Neural progenitor cell (in vitro differentiated cells): ENCODE results near the gene ZP4. TPM values are rescaled to one million over a fixed set of nuclear protein-coding genes. Genes with fewer than 3 reads are reported as not detected.
A peak's percentile ranks its signal among the peaks of the same experiment; 100 is the strongest.

Experiments used
- DNase-seq: peaks from one replicate; pipeline ENCODE4 v3.0.0-alpha.2; 2016; ENCODE audit warnings: low spot score
- H2AFZ ChIP-seq: fragments of 200-600 bp; sonication (generic); replicated peaks from 2 replicates; pipeline ENCODE4 v1.6.1; 2016; ENCODE audit warnings: antibody characterized with exemption
- H3F3A ChIP-seq: fragments of 200-600 bp; sonication (generic); 2 replicates; pipeline ENCODE4 v1.6.1; 2016; ENCODE audit warnings: antibody characterized with exemption, low read depth
- H3K27ac ChIP-seq: fragments of 200-600 bp; sonication (generic); 2 replicates; pipeline ENCODE4 v1.5.1; 2016; ENCODE audit warnings: mild to moderate bottlenecking
- H3K27me3 ChIP-seq: fragments of 200-600 bp; sonication (generic); 2 replicates; pipeline ENCODE4 v1.6.1; 2016; ENCODE audit warnings: mild to moderate bottlenecking, moderate library complexity
- H3K36me3 ChIP-seq: fragments of 200-600 bp; sonication (generic); 2 replicates; pipeline ENCODE4 v1.5.1; 2016
- H3K4me1 ChIP-seq: fragments of 200-600 bp; sonication (generic); 2 replicates; pipeline ENCODE4 v1.6.1; 2016; ENCODE audit warnings: mixed run types
- H3K4me2 ChIP-seq: fragments of 200-600 bp; sonication (generic); 2 replicates; pipeline ENCODE4 v1.6.1; 2016
- H3K4me3 ChIP-seq: fragments of 200-600 bp; sonication (generic); 2 replicates; pipeline ENCODE4 v1.5.1; 2016
- H3K79me2 ChIP-seq: fragments of 200-600 bp; sonication (generic); 2 replicates; pipeline ENCODE4 v1.6.1; 2016; ENCODE audit warnings: low read depth
- H3K9ac ChIP-seq: fragments of 200-600 bp; sonication (generic); 2 replicates; pipeline ENCODE4 v1.6.1; 2016
- H3K9me3 ChIP-seq: fragments of 200-600 bp; sonication (generic); 2 replicates; pipeline ENCODE4 v1.5.1; 2016; ENCODE audit warnings: low read depth
- H4K20me1 ChIP-seq: fragments of 200-600 bp; sonication (generic); 2 replicates; pipeline ENCODE4 v1.6.1; 2016; ENCODE audit warnings: low read depth
- H3K27ac Mint-ChIP-seq: 3 replicates; pipeline ENCODE4 v1.8.0; 2021; ENCODE audit warnings: mixed read lengths
- H3K27me3 Mint-ChIP-seq: 2 replicates; pipeline ENCODE4 v1.8.0; 2022; ENCODE audit warnings: low read depth, mild to moderate bottlenecking, inconsistent platforms, moderate library complexity, mixed read lengths; ENCODE audit not compliant: insufficient read depth
- H3K36me3 Mint-ChIP-seq: 3 replicates; pipeline ENCODE4 v1.8.0; 2021; ENCODE audit warnings: mixed read lengths
- H3K4me1 Mint-ChIP-seq: 3 replicates; pipeline ENCODE4 v1.8.0; 2021; ENCODE audit warnings: mixed read lengths
- H3K4me3 Mint-ChIP-seq: 3 replicates; pipeline ENCODE4 v1.8.0; 2021; ENCODE audit warnings: mild to moderate bottlenecking, moderate library complexity, mixed read lengths
- H3K9me3 Mint-ChIP-seq: 3 replicates; pipeline ENCODE4 v1.8.0; 2020; ENCODE audit warnings: mixed read lengths
- CTCF ChIP-seq: fragments of 200-600 bp; sonication (generic); IDR thresholded peaks from 2 replicates; pipeline ENCODE4 v1.5.1; 2017; ENCODE audit warnings: antibody characterized with exemption, mild to moderate bottlenecking
- EZH2 ChIP-seq: fragments of 200-600 bp; sonication (generic); IDR thresholded peaks from 2 replicates; pipeline ENCODE4 v1.6.1; 2017; ENCODE audit warnings: antibody characterized with exemption, mild to moderate bottlenecking, moderate library complexity
- EZH2phosphoT487 ChIP-seq: fragments of 200-600 bp; sonication (generic); IDR thresholded peaks from 2 replicates; pipeline ENCODE4 v1.6.1; 2017; ENCODE audit warnings: antibody characterized with exemption
- total RNA-seq: library from RNA; depleted of rRNA; stranded (reverse); fragments of >200 nt; gene quantifications from 2 replicates; pipeline ENCODE4 v1.2.3, GENCODE V29; 2015; ENCODE audit warnings: low replicate concordance

Gene ZP4
- total RNA-seq, 1 donor from 2014 or later, result not detected

- no peak for TF ChIP-seq EZH2
- TF ChIP-seq EZH2phosphoT487, result no peak
- TF ChIP-seq CTCF, result no peak
- Histone ChIP-seq H3K27me3 (no peaks in the 10 kb centered on the region), H3K36me3 (no peaks in the 10 kb centered on the region), H3K4me2 (no peak overlapping the region), H3K4me3 (no peak overlapping the region), H3K79me2 (no peaks in the 10 kb centered on the region), H3K9me3 (no peaks in the 10 kb centered on the region), H3K27ac (no peak overlapping the region), H2AFZ (no peak overlapping the region), H3K9ac (no peak overlapping the region), H3K4me1 (peaks cover 6% of the 10 kb centered on the region), H4K20me1 (no peaks in the 10 kb centered on the region), H3F3A (no peaks in the 10 kb centered on the region)
- no peak overlapping the region for H3K4me3 Mint-ChIP-seq
- no peak overlapping the region for H3K27ac Mint-ChIP-seq
- peaks cover 3% of the 10 kb centered on the region for H3K9me3 Mint-ChIP-seq
- no peak for DNase-seq
- H3K36me3 Mint-ChIP-seq, result no peaks in the 10 kb centered on the region
- H3K4me1 Mint-ChIP-seq, result peaks cover 7% of the 10 kb centered on the region
- no peaks in the 10 kb centered on the region for H3K27me3 Mint-ChIP-seq
Measured at GRCh38 chr1:237903961-237904360, 13.2 kb upstream of the ZP4 start.

- Mint-ChIP-seq H3K27me3 (no peaks in the 10 kb centered on the region), H3K4me3 (no peak overlapping the region), H3K9me3 (peaks cover 2% of the 10 kb centered on the region), H3K27ac (no peak overlapping the region), H3K4me1 (peaks cover 13% of the 10 kb centered on the region), H3K36me3 (no peaks in the 10 kb centered on the region)
- Histone ChIP-seq H3K27ac (no peak overlapping the region), H3K36me3 (no peaks in the 10 kb centered on the region), H3K4me2 (no peak overlapping the region), H3K9me3 (no peaks in the 10 kb centered on the region), H3K4me1 (peaks cover 6% of the 10 kb centered on the region), H3K27me3 (no peaks in the 10 kb centered on the region), H3K9ac (no peak overlapping the region), H3K4me3 (no peak overlapping the region), H2AFZ (no peak overlapping the region), H3F3A (no peaks in the 10 kb centered on the region), H3K79me2 (no peaks in the 10 kb centered on the region), H4K20me1 (no peaks in the 10 kb centered on the region)
- DNase-seq, result no peak
- TF ChIP-seq EZH2, result no peak
- no peak for TF ChIP-seq CTCF
- TF ChIP-seq EZH2phosphoT487, result no peak
Measured at GRCh38 chr1:237902960-237903743, 12.4 kb upstream of the ZP4 start.

- no peak overlapping the region for H2AFZ ChIP-seq
- no peak overlapping the region for H3K27ac ChIP-seq
- H4K20me1 ChIP-seq, result no peaks in the 10 kb centered on the region
- no peaks in the 10 kb centered on the region for H3K79me2 ChIP-seq
- no peaks in the 10 kb centered on the region for H3F3A ChIP-seq
- H3K4me1 Mint-ChIP-seq, result peaks cover 13% of the 10 kb centered on the region
- H3K4me2 ChIP-seq, result no peak overlapping the region
- TF ChIP-seq EZH2phosphoT487 (no peak), CTCF (peak; percentile 62), EZH2 (no peak)
- H3K4me3 ChIP-seq, result no peak overlapping the region
- H3K27me3 ChIP-seq, result no peaks in the 10 kb centered on the region
- peak overlapping the region; percentile 21 for H3K27ac Mint-ChIP-seq
- H3K9me3 Mint-ChIP-seq, result peaks cover 2% of the 10 kb centered on the region
- no peaks in the 10 kb centered on the region for H3K36me3 ChIP-seq
- H3K36me3 Mint-ChIP-seq, result no peaks in the 10 kb centered on the region
- H3K4me1 ChIP-seq, result peaks cover 6% of the 10 kb centered on the region
- no peak overlapping the region for H3K9ac ChIP-seq
- peak; percentile 32 for DNase-seq
- H3K4me3 Mint-ChIP-seq, result no peak overlapping the region
- no peaks in the 10 kb centered on the region for H3K9me3 ChIP-seq
- no peaks in the 10 kb centered on the region for H3K27me3 Mint-ChIP-seq
Measured at GRCh38 chr1:237901299-237901934, 10.7 kb upstream of the ZP4 start.
